ENCODE measurements around the gene RBM4B. TPM values are rescaled to one million over a fixed set of nuclear protein-coding genes. Genes with fewer than 3 reads are reported as not detected.
A peak's percentile ranks its signal among the peaks of the same experiment; 100 is the strongest.
"Not testable (repeated sequence)": the region's sequence is repeated elsewhere in the genome, so short reads cannot be mapped to it uniquely, and the experiment has no call there.

The RBM4B gene, protein sequence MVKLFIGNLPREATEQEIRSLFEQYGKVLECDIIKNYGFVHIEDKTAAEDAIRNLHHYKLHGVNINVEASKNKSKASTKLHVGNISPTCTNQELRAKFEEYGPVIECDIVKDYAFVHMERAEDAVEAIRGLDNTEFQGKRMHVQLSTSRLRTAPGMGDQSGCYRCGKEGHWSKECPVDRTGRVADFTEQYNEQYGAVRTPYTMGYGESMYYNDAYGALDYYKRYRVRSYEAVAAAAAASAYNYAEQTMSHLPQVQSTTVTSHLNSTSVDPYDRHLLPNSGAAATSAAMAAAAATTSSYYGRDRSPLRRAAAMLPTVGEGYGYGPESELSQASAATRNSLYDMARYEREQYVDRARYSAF
- 10 to 100 TPM; 10.9 to 11.7 TPM for total RNA-seq

- Mint-ChIP-seq H3K27ac (peak within 1 kb of the TSS; percentile 97), H3K9me3 (no peaks in the 10 kb centered on the region), H3K4me3 (peak within 1 kb of the TSS; percentile 96), H3K4me1 (ENCODE audit: low read depth) (peaks cover 27% of the 10 kb centered on the region), H3K36me3 (ENCODE audit: low read depth) (peaks cover 16% of the 10 kb centered on the region), H3K27me3 (ENCODE audit: low read depth) (no peaks in the 10 kb centered on the region)
- CTCF ChIA-PET, result interaction anchor here (0.5 to 6.3 kb wide), 32 partner anchors 8 to 374 kb away, joined by 3 to 95 read pairs (median 4); partner anchors contain the start of genes ACTN3, CCDC87, CCS and NPAS4
- DNase-seq, result peak; percentile 97
- intact Hi-C loops (cut with micrococcal nuclease), result loop anchor here (1.0 to 10.0 kb wide), 11 partner anchors 39 to 1127 kb away; partner anchors contain the start of genes ACTN3, BBS1, CCDC87 and CCS
These were observed at the start of gene RBM4B for GRCh38 chr11:66677599-66678375. TSS of gene RBM4B (minus strand) at chr11:66677887. CDS start at chr11:66677079, 808 bp downstream.

- no peak for DNase-seq
- Mint-ChIP-seq H3K4me1 (ENCODE audit: low read depth) (peaks cover 14% of the 10 kb centered on the region), H3K27ac (no peak overlapping the region), H3K27me3 (ENCODE audit: low read depth) (peaks cover 48% of the 10 kb centered on the region), H3K9me3 (no peaks in the 10 kb centered on the region), H3K36me3 (ENCODE audit: low read depth) (no peaks in the 10 kb centered on the region), H3K4me3 (no peak overlapping the region)
- intact Hi-C loops (cut with micrococcal nuclease), result loop anchor here (2.0 kb wide), 1 partner anchor 19 kb away; a partner anchor contains a TSS
- CTCF ChIA-PET, result no interaction called here
These were observed 48.0 kb upstream of the RBM4B start for GRCh38 chr11:66725647-66726046.

- CTCF ChIA-PET, result no interaction called here
- no peak for DNase-seq
- peaks cover 52% of the 10 kb centered on the region for H3K27me3 Mint-ChIP-seq (ENCODE audit: low read depth)
- no peak overlapping the region for H3K4me3 Mint-ChIP-seq
- H3K9me3 Mint-ChIP-seq, result no peaks in the 10 kb centered on the region
- no peak overlapping the region for H3K27ac Mint-ChIP-seq
- intact Hi-C loops (cut with micrococcal nuclease), result no loop called here
- peaks cover 19% of the 10 kb centered on the region for H3K4me1 Mint-ChIP-seq (ENCODE audit: low read depth)
- H3K36me3 Mint-ChIP-seq (ENCODE audit: low read depth), result no peaks in the 10 kb centered on the region
These were observed 47.4 kb upstream of the RBM4B start for GRCh38 chr11:66725114-66725513.

DNA sequence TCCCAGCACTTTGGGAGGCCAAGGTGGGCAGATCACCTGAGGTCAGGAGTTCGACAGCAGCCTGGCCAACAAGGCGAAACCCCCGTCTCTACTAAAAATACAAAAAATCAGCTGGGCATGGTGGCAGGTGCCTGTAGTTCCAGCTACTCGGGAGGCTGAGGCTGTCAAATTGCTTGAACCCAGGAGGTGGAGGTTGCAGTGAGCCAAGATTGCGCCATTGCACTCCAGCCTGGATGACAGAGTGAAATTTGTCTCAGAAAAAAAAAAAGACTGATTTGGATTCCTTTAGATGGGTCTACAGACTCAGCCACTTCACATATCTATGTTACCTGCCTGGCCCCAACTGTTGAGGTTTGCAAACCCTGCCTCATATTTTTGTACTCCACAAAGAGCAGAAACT is 46.5 kb upstream of the RBM4B start:
- H3K4me3 Mint-ChIP-seq; H3K27ac Mint-ChIP-seq; intact Hi-C loops (cut with micrococcal nuclease); DNase-seq; H3K9me3 Mint-ChIP-seq; H3K36me3 Mint-ChIP-seq (ENCODE audit: low read depth): not testable (repeated sequence)
- H3K27me3 Mint-ChIP-seq (ENCODE audit: low read depth), result peaks cover 53% of the 10 kb centered on the region
- H3K4me1 Mint-ChIP-seq (ENCODE audit: low read depth), result peaks cover 23% of the 10 kb centered on the region
- CTCF ChIA-PET, result interaction anchor here (0.7 to 0.8 kb wide), 4 partner anchors 17 to 338 kb away, joined by 3 to 4 read pairs (median 4); no protein-coding TSS in a partner anchor

DNA sequence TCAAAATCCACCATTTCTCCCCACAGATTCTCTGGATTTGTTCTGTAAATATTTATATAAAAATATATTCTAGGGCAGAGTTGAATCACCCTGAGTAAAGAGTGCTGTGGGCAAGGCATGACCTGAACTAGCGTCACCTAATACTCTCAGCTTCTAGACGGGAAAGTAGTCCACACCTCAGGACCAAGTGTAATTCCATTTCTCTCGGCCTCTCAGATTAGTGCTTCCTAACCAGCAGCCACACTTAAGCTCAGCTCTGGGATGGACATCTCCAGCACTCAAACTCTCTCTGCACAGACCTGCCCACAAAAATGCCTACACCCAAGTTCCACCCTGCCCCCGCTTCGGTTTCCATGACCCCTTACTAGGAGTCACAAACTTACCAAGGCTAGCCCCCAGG is 46.0 kb upstream of the RBM4B start:
- DNase-seq, result no peak
- Mint-ChIP-seq H3K36me3 (ENCODE audit: low read depth) (no peaks in the 10 kb centered on the region), H3K27ac (no peak overlapping the region), H3K4me1 (ENCODE audit: low read depth) (peaks cover 20% of the 10 kb centered on the region), H3K9me3 (no peaks in the 10 kb centered on the region), H3K27me3 (ENCODE audit: low read depth) (peaks cover 49% of the 10 kb centered on the region), H3K4me3 (no peak overlapping the region)
- intact Hi-C loops (cut with micrococcal nuclease), result no loop called here
- CTCF ChIA-PET, result interaction anchor here (0.7 to 0.8 kb wide), 3 partner anchors 17 to 338 kb away, joined by 3 to 4 read pairs (median 3); no protein-coding TSS in a partner anchor

GRCh38 chr11:66722745-66723651 is 45.3 kb upstream of the RBM4B start:
- CTCF ChIA-PET, result interaction anchor here (0.7 to 0.8 kb wide), 4 partner anchors 18 to 337 kb away, joined by 3 to 4 read pairs (median 4); no protein-coding TSS in a partner anchor
- Mint-ChIP-seq H3K36me3 (ENCODE audit: low read depth) (no peaks in the 10 kb centered on the region), H3K27me3 (ENCODE audit: low read depth) (peaks cover 48% of the 10 kb centered on the region), H3K4me1 (ENCODE audit: low read depth) (peaks cover 18% of the 10 kb centered on the region), H3K4me3 (no peak overlapping the region), H3K9me3 (no peaks in the 10 kb centered on the region), H3K27ac (no peak overlapping the region)
- intact Hi-C loops (cut with micrococcal nuclease), result no loop called here
- DNase-seq, result no peak

DNA sequence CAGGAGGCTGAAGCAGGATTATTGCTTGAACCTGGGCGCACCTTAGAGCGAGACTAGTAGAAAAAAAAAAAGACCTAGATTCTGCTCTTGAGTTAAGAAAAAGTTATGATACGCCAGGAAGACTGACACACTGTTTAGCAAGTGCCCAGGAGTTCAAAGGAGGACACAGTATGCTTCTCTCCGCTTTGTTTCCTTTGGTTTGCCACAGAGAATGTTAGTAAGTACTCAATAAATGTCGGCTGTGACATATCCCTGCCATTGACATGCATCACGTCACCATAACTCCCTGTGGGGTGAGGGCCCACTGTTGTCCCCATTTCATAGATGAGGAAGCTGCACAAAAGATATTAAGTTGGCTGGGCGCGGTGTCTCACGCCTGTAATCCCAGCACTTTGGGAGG is 44.3 kb upstream of the RBM4B start:
- no peak for DNase-seq
- H3K36me3 Mint-ChIP-seq (ENCODE audit: low read depth), result no peaks in the 10 kb centered on the region
- peaks cover 14% of the 10 kb centered on the region for H3K4me1 Mint-ChIP-seq (ENCODE audit: low read depth)
- intact Hi-C loops (cut with micrococcal nuclease), result no loop called here
- CTCF ChIA-PET, result interaction anchor here (0.7 kb wide), 1 partner anchor 335 kb away, joined by 4 read pairs; no protein-coding TSS in a partner anchor
- H3K27ac Mint-ChIP-seq, result no peak overlapping the region
- no peak overlapping the region for H3K4me3 Mint-ChIP-seq
- H3K9me3 Mint-ChIP-seq, result no peaks in the 10 kb centered on the region
- peaks cover 52% of the 10 kb centered on the region for H3K27me3 Mint-ChIP-seq (ENCODE audit: low read depth)

DNA sequence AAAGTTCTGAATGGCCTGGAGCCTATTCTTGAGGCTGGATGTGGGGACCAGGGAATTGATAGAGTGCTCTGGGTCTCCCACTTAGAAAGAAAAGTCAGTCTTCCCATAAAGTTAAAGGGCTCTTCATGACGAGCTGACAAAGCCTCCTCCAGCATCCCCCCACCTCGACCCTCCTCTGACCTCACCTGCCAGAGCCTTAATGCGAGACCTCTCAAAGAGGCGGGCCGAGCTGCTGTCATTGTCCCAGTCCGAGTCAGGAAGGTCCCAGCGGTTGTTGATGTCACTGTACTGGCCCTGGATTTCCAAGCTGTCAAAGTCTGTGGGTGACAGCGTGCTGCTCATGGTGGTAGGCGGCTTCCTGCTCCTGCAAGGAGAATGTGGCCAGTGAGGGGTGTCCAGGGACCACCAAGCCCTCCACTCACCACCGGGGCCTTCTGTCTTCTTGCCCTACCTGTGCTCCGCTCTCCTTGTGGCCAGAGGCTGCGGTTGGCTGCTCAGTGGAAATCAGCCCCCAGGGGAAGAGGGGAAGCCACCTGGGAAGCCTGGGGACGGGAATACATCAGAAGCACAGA is 43.3 kb upstream of the RBM4B start:
- CTCF ChIA-PET, result no interaction called here

DNA sequence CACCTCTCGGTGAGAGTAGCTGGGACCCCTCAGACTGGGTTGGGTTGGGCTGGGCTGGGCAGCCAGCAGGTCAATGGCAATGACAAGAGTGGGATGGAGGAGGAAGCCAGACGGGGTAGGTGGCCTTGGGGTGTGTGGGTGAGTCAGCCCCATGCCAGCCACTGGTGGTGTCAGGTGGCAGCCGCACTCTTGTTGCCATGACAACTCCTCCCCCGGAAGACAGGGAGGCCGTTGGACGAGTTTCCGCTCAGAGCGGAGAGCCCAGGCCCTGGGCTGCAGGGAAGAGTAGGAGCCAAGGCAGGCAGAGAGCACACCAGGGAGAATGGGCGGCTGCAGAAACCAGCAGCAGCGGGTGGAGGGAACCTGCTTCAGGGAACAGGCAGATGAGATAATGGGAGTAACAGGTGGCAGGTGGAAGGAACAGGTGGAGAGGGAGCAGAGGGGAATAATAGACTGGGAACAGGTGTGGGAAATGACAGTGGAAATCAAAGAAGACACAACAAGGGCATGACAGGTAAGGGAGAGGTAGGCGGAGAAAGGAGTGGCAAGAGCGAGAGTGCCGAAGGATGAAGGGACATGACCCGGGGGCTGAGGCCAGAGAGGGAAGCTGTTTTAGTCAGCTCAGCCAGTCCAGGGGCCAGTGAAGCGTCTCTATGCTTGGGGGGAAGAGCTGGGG is 42.7 kb upstream of the RBM4B start:
- CTCF ChIA-PET, result no interaction called here
- peak; percentile 72 for DNase-seq
- Mint-ChIP-seq H3K27ac (no peak overlapping the region), H3K36me3 (ENCODE audit: low read depth) (no peaks in the 10 kb centered on the region), H3K9me3 (no peaks in the 10 kb centered on the region), H3K27me3 (ENCODE audit: low read depth) (peaks cover 41% of the 10 kb centered on the region), H3K4me3 (no peak overlapping the region), H3K4me1 (ENCODE audit: low read depth) (peaks cover 9% of the 10 kb centered on the region)
- intact Hi-C loops (cut with micrococcal nuclease), result no loop called here

More for the DNA sequence above, 43.3 kb upstream of the RBM4B start:
- no peak overlapping the region for H3K27ac Mint-ChIP-seq
- H3K36me3 Mint-ChIP-seq (ENCODE audit: low read depth), result no peaks in the 10 kb centered on the region
- H3K4me1 Mint-ChIP-seq (ENCODE audit: low read depth), result peaks cover 9% of the 10 kb centered on the region
- H3K9me3 Mint-ChIP-seq, result no peaks in the 10 kb centered on the region
- intact Hi-C loops (cut with micrococcal nuclease), result no loop called here
- no peak overlapping the region for H3K4me3 Mint-ChIP-seq
- peaks cover 44% of the 10 kb centered on the region for H3K27me3 Mint-ChIP-seq (ENCODE audit: low read depth)
- DNase-seq, result no peak

DNA sequence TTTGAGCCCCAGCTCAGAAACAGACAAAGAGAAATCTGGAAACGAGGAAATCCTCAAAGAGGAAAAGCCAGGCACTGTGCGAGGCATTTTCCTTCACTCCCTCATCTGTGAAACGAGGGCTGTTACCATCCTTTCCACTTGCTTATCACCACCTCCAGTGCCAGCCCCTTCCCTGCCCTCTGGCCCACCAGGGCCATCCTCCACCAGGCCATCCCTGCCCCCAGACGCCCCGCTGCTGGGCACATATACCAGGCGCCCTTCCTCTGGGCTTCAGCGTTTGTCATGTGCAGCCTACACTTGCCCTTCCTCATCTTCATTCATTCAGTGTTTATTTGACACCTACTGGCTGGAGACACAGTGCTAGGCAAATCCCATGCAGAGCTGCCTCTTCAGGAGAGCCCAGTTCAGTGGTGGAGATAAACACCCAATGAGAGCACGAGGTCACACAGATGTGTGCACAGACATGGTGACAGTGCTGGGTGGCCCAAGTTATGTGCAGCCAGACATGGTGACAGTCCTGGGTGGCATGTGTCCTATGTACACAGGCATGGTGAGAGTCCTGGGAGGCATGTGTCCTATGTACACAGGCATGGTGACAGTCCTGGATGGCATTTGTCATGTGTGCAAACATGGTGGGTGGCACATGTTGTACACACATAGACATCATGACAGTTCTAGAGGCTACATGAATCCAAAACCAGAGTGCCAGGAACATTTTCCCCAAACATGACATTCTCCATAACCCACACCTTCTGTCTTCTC is 41.6 kb upstream of the RBM4B start:
- CTCF ChIA-PET, result interaction anchor here (0.6 kb wide), 1 partner anchor 24 kb away, joined by 3 read pairs; no protein-coding TSS in a partner anchor
- Mint-ChIP-seq H3K9me3 (no peaks in the 10 kb centered on the region), H3K36me3 (ENCODE audit: low read depth) (no peaks in the 10 kb centered on the region), H3K27me3 (ENCODE audit: low read depth) (peaks cover 35% of the 10 kb centered on the region), H3K4me1 (ENCODE audit: low read depth) (peaks cover 9% of the 10 kb centered on the region), H3K27ac (no peak overlapping the region), H3K4me3 (no peak overlapping the region)
- no peak for DNase-seq
- intact Hi-C loops (cut with micrococcal nuclease), result no loop called here
